ENCODE results near the gene LGALS14.
"Not testable (repeated sequence)": the region's sequence is repeated elsewhere in the genome, so short reads cannot be mapped to it uniquely, and the experiment has no call there.

Gene LGALS14

DNA sequence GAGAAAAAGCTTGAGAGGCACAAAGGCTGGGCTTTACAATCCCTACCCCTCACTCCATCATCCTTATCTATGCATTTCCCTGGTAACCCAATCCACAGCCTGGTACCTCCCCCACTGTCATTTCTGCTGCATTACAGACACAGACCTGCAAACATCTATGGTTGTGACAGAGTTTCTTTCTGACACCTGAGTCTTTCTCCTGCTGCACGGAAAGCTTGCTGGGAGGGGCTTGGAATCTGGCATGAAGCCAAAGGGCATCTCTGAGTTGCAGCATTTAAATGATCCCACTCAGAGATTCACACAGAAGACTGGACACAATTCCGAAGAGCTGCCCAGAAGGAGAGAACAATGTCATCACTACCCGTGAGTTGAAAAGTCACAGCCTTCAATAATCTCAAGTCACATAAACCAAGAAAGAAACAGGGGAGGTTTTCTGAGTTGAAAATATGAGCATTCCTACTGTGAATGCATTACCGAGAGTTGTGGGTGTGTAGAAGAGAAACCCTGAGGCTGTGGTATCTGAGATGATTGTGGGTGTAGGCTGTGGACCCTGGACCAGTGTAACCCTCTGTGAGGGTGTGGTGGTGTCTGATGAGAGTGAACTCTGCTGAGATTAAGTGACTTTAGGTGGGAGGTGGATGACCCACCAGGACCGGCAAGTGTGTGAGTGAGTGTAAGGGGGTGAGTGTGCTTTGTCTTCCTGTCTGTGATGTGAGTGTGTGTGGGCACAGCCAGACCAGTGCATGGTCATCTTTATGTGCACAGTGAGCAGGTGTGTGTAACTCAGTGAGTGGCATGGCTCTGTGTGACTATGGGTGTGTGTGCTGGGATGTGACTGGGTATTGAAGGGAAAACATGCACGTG, at the start of gene LGALS14:
Gene LGALS14, plus strand, starts transcription at position 301 of the 864 bp plus-strand sequence. Its CDS starts 48 bp downstream, at position 349.
- no peak for DNase-seq

DNA sequence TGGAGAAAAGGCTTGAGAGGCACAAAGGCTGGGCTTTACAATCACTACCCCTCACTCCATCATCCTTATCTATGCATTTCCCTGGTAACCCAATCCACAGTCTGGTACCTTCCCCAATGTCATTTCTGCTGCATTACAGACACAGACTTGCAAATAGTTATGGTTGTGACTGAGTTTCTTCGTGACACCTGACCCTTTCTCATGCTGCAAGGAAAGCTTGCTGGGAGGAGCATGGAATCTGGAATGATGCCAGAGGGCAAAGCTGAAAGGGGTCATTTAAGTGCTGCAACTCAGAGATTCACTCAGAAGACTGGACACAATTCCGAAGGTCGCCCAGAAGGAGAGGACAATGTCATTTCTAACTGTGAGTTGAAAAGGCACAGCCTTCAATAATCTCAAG, 48.7 kb upstream of the LGALS14 start, which contains the start of gene LGALS16:
Gene LGALS16, plus strand, starts transcription at position 301 of the 400 bp plus-strand sequence. Its CDS starts 49 bp downstream, at position 350.
- DNase-seq: no peak

- DNase-seq: no peak
Observed at GRCh38 chr19:39659791-39660190, 44.5 kb upstream of the LGALS14 start.

DNA sequence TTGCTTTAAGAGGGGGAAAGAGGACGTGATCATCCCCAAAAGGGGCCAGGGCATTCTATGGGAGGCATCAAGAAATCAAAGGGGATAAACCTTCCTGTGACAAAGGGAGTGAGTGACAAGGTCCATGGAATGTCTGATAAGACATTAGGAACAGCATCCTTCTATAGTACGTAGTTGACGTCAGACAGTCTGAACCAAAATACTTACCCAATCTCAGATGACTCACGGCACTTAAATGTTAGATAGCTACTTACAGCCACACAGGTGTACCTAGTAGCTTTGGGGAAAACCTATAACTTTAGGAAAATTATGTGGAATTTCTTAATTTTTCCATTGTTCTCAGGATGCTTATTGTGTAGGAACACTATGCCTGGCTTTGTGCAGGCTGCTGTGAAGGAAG, 43.6 kb upstream of the LGALS14 start:
- no peak for DNase-seq

DNA sequence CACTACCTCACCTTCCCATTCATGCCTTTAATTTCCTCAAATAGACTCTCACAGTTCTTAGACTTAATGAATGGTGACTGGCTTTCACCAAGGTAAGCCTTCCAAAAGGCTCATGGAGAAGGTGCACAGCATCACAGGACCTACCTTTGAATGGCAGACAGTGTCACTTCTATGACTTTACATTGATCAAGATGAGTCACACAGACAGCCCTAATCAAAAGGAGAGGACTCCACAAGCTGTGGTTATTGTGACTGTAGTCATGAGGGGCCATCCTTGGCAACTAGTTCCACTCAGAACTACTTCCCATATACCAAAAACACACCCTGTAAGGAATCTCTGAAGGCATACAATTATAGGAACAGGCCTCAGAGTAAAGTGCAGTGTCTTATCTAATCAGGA, 42.7 kb upstream of the LGALS14 start:
- no peak for DNase-seq

- DNase-seq: not testable (repeated sequence)
Observed at GRCh38 chr19:39669860-39670259, 34.4 kb upstream of the LGALS14 start.

GRCh38 chr19:39670998-39671397, 33.3 kb upstream of the LGALS14 start:
- DNase-seq: no peak

DNA sequence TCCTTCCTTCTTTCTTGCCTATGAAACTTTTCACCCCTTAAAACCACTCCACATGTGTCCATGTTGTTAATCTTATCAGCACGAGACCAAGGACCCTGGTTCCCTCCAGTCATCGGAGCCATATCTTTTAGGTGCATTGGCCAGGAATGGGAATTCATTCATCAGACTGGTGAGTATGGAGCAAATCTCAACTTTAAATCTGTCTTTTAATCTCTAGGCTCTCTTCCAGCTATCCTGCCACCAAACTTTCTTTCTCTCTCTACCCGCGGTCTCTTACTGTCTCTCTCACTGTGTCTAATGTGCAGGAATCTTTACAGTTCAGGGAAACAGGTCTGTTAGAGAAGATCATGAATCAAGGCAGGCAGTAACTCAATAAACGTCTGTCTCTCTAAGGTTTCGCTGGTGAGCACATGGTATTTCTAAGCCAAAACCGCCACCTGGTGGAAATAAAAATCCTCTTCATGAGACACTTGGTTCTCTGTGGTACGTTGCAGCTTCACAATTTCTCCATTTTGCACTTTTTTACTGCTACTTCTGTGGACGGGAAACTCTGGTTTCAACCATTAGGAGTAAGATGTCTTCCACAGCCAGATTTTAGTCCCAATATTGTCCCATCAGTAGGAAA, 32.4 kb upstream of the LGALS14 start:
- peak; percentile 73 for DNase-seq

- DNase-seq: no peak
Observed at GRCh38 chr19:39672473-39672872, 31.8 kb upstream of the LGALS14 start.

- DNase-seq: peak; percentile 7
Observed at GRCh38 chr19:39673862-39674261, 30.4 kb upstream of the LGALS14 start.

- no peak for DNase-seq
Observed at GRCh38 chr19:39676004-39676403, 28.3 kb upstream of the LGALS14 start.

GRCh38 chr19:39677961-39678889, 26.1 kb upstream of the LGALS14 start:
- no peak for DNase-seq

- peak; percentile 14 for DNase-seq
Observed at GRCh38 chr19:39679056-39679790, 25.1 kb upstream of the LGALS14 start.

- peak; percentile 4 for DNase-seq
Observed at GRCh38 chr19:39679791-39680168, 24.5 kb upstream of the LGALS14 start.

DNA sequence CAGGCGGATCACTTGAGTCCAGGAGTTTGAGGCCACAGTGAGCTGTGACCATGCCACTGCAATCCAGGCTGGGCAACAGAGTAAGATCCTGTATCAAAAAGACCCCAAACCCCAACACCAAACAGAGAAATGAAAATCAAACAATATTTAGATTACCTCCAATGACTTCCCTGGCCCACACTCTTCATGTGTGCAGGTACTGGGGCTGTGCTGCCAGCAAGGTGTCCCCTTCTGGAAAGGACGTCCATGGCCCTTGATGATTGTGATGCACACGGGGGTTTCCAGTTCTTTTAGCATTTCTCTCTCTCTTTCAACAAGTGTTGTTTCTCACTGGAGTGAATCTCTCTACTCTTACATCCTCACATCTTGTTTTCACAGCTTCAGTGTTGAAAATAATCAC, 23.7 kb upstream of the LGALS14 start:
- no peak for DNase-seq

DNA sequence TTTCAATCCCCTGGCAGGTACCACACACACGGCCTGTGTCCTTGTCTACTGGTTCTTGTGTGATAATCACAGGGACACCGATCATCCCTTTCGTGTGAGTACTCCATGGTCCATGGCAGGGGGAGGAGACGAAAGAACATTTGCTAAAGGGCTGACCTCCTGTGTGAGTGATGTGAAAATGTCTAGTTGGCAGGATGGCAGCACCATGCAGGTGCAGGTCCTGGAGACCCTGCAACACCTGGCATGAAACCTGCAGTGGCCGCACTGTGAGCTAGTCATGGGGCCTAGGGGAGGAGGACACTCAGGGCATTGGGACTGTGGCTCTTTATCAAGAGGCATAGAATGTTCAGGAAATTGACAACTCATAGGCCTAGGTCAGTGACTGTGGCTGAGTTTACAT, 22.9 kb upstream of the LGALS14 start:
- DNase-seq: no peak

GRCh38 chr19:39684267-39684666, 20.0 kb upstream of the LGALS14 start:
- no peak for DNase-seq

DNA sequence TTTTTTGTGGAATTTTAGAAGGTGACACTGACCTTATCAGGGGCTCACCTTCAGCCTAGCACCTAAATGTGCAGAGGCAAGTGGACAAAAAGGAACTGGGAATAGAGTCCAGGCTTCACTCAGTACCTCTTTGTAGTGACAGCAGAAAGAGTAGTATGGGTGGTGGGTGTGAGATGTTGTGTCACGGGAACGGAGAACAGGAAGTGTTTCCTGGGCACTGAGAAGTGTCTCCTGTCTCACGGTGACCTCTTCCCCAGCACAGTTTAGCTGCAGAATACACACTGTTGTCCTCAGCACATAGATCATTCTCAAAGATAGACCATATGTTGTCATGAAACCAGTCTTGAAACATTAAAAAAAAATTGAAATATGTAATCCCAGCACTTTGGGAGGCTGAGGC, 17.5 kb upstream of the LGALS14 start:
- no peak for DNase-seq

- DNase-seq: not testable (repeated sequence)
Observed at GRCh38 chr19:39688637-39689036, 15.6 kb upstream of the LGALS14 start.

GRCh38 chr19:39692166-39692565, 12.1 kb upstream of the LGALS14 start:
- DNase-seq: no peak

GRCh38 chr19:39692822-39693221, 11.5 kb upstream of the LGALS14 start:
- DNase-seq: no peak

DNA sequence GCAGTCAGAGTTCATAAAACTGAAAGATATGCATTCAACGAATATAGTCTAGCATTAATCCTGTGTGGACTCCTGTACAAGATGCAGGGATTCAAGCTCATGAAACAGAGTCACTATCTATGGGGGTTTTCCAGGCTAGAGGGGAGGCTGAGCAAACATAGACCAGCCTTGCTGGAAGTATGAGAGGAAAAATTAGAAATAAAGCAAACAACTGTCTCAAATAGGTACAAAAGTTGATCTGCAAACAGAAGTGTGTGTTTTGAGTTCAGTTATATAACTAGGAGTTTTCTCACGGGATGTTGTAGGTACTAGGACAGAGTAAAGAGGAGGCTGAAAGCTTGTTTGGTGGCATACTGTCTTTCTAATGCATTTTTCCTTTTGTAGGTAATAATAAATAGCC, 8.5 kb upstream of the LGALS14 start:
- DNase-seq: no peak

Measured in CD4-positive, alpha-beta T cell treated with Interleukin-12 subunit alpha and Interleukin-12 subunit beta, for 1 hour (primary cell).